ENCODE measurements around the gene RBKS. TPM values are rescaled to one million over a fixed set of nuclear protein-coding genes. Genes with fewer than 3 reads are reported as not detected.
A peak's percentile ranks its signal among the peaks of the same experiment; 100 is the strongest.

RBKS gene
- polyA plus RNA-seq, 6 donors from 2014 or later = 2.2 to 5.3 (median 3.5) TPM

GRCh38 chr2:27795868-27796277 is 94.3 kb downstream of the RBKS start:
- no peaks in the 10 kb centered on the region for H3K4me1 Mint-ChIP-seq
- H3K4me3 Mint-ChIP-seq = no peak overlapping the region
- no peak for ATAC-seq (ENCODE audit: low read depth in 2 of 2)
- H3K27me3 Mint-ChIP-seq = no peaks in the 10 kb centered on the region
- DNase-seq = no peak
- H3K27ac Mint-ChIP-seq = peak overlapping the region in 1 of 6 donors; percentile 26
- no peaks in the 10 kb centered on the region for H3K36me3 Mint-ChIP-seq
- H3K9me3 Mint-ChIP-seq = no peaks in the 10 kb centered on the region

- H3K27me3 Mint-ChIP-seq = no peaks in the 10 kb centered on the region
- H3K4me3 Mint-ChIP-seq = no peak overlapping the region
- peak overlapping the region in 3 of 6 donors; percentile 26 to 34 (median 31) for H3K27ac Mint-ChIP-seq
- ATAC-seq (ENCODE audit: low read depth in 2 of 2) (no peak), DNase-seq (no peak)
- H3K9me3 Mint-ChIP-seq = no peaks in the 10 kb centered on the region
- no peaks in the 10 kb centered on the region for H3K4me1 Mint-ChIP-seq
- H3K36me3 Mint-ChIP-seq = no peaks in the 10 kb centered on the region
These were observed 94.9 kb downstream of the RBKS start for GRCh38 chr2:27795093-27795834.

- no peaks in the 10 kb centered on the region for H3K27me3 Mint-ChIP-seq
- H3K4me3 Mint-ChIP-seq = no peak overlapping the region
- ATAC-seq (ENCODE audit: low read depth in 2 of 2) (no peak), DNase-seq (no peak)
- H3K36me3 Mint-ChIP-seq = no peaks in the 10 kb centered on the region
- no peaks in the 10 kb centered on the region for H3K4me1 Mint-ChIP-seq
- H3K27ac Mint-ChIP-seq = no peak overlapping the region
- no peaks in the 10 kb centered on the region for H3K9me3 Mint-ChIP-seq
These were observed 97.4 kb downstream of the RBKS start for GRCh38 chr2:27792759-27793158.

GRCh38 chr2:27790796-27791195 is 99.4 kb downstream of the RBKS start:
- ATAC-seq (ENCODE audit: low read depth in 2 of 2) = no peak
- no peaks in the 10 kb centered on the region for H3K36me3 Mint-ChIP-seq

GRCh38 chr2:27782701-27783100 is 107.5 kb downstream of the RBKS start:
- Mint-ChIP-seq H3K27me3 (no peaks in the 10 kb centered on the region), H3K4me1 (peaks cover 5 to 9% (median 7%) of the 10 kb centered on the region in 3 donors)
- no peak for ATAC-seq (ENCODE audit: low read depth in 2 of 2)

More at GRCh38 chr2:27790796-27791195, 99.4 kb downstream of the RBKS start:
- no peaks in the 10 kb centered on the region for H3K4me1 Mint-ChIP-seq
- DNase-seq = no peak
- no peak overlapping the region for H3K4me3 Mint-ChIP-seq
- H3K27ac Mint-ChIP-seq = no peak overlapping the region
- no peaks in the 10 kb centered on the region for H3K9me3 Mint-ChIP-seq
- H3K27me3 Mint-ChIP-seq = no peaks in the 10 kb centered on the region

GRCh38 chr2:27781496-27781895 is 108.7 kb downstream of the RBKS start:
- no peaks in the 10 kb centered on the region for H3K27me3 Mint-ChIP-seq
- H3K4me3 Mint-ChIP-seq = no peak overlapping the region
- no peaks in the 10 kb centered on the region for H3K9me3 Mint-ChIP-seq
- no peak overlapping the region for H3K27ac Mint-ChIP-seq
- H3K4me1 Mint-ChIP-seq = peaks cover 5 to 9% (median 7%) of the 10 kb centered on the region in 3 donors
- peaks cover 4 to 15% of the 10 kb centered on the region in 2 donors for H3K36me3 Mint-ChIP-seq
- ATAC-seq (ENCODE audit: low read depth in 2 of 2) = no peak
- DNase-seq = no peak

More at GRCh38 chr2:27782701-27783100, 107.5 kb downstream of the RBKS start:
- Mint-ChIP-seq H3K27ac (no peak overlapping the region), H3K9me3 (no peaks in the 10 kb centered on the region), H3K36me3 (peaks cover 4 to 15% of the 10 kb centered on the region in 2 donors), H3K4me3 (no peak overlapping the region)
- DNase-seq = no peak

GRCh38 chr2:27779417-27780055 is 110.7 kb downstream of the RBKS start:
- H3K36me3 Mint-ChIP-seq = peaks cover 4 to 16% of the 10 kb centered on the region in 2 donors
- no peaks in the 10 kb centered on the region for H3K9me3 Mint-ChIP-seq
- DNase-seq (no peak), ATAC-seq (ENCODE audit: low read depth in 2 of 2) (no peak)
- H3K4me1 Mint-ChIP-seq = peaks cover 8 to 15% (median 10%) of the 10 kb centered on the region in 3 donors
- no peak overlapping the region for H3K4me3 Mint-ChIP-seq
- no peaks in the 10 kb centered on the region for H3K27me3 Mint-ChIP-seq
- peak overlapping the region in 3 of 6 donors; percentile 18 to 43 (median 33) for H3K27ac Mint-ChIP-seq

- Mint-ChIP-seq H3K9me3 (no peaks in the 10 kb centered on the region), H3K4me1 (peaks cover 24 to 42% (median 35%) of the 10 kb centered on the region in 3 donors), H3K27ac (peak overlapping the region in 1 of 6 donors; percentile 36), H3K27me3 (no peaks in the 10 kb centered on the region), H3K36me3 (peaks cover 4 to 20% of the 10 kb centered on the region in 2 donors), H3K4me3 (peak overlapping the region in 1 of 8 donors; percentile 45)
- ATAC-seq (ENCODE audit: low read depth in 2 of 2) (no peak), DNase-seq (no peak)
These were observed 113.5 kb downstream of the RBKS start for GRCh38 chr2:27776696-27777095.

GRCh38 chr2:27776097-27776496 is 114.1 kb downstream of the RBKS start:
- H3K4me1 Mint-ChIP-seq = peaks cover 26 to 48% (median 41%) of the 10 kb centered on the region in 3 donors
- ATAC-seq (ENCODE audit: low read depth in 2 of 2) = no peak
- H3K27me3 Mint-ChIP-seq = no peaks in the 10 kb centered on the region
- DNase-seq = no peak
- peaks cover 4 to 20% of the 10 kb centered on the region in 2 donors for H3K36me3 Mint-ChIP-seq
- H3K9me3 Mint-ChIP-seq = peaks cover 0 to under 1% (median 0%) of the 10 kb centered on the region in 7 donors
- H3K27ac Mint-ChIP-seq = peak overlapping the region in 1 of 6 donors; percentile 36
- H3K4me3 Mint-ChIP-seq = peak overlapping the region in 1 of 8 donors; percentile 12

GRCh38 chr2:27773959-27774358 is 116.2 kb downstream of the RBKS start:
- peaks cover 0 to 10% (median 8%) of the 10 kb centered on the region in 3 donors for H3K27me3 Mint-ChIP-seq
- H3K4me3 Mint-ChIP-seq = peak overlapping the region in 3 of 8 donors; percentile 42 to 99 (median 44)
- peaks cover 0 to 12% of the 10 kb centered on the region in 2 donors for H3K36me3 Mint-ChIP-seq
- H3K27ac Mint-ChIP-seq = peak overlapping the region in 2 of 6 donors; percentile 45 to 71
- ATAC-seq (ENCODE audit: low read depth in 2 of 2) = no peak
- peaks cover 29 to 52% (median 44%) of the 10 kb centered on the region in 3 donors for H3K4me1 Mint-ChIP-seq
- H3K9me3 Mint-ChIP-seq = peaks cover 0 to 2% (median 0%) of the 10 kb centered on the region in 7 donors
- no peak for DNase-seq

- Mint-ChIP-seq H3K9me3 (peaks cover 0 to 2% (median 0%) of the 10 kb centered on the region in 7 donors), H3K27ac (peak overlapping the region in 3 of 6 donors; percentile 22 to 45 (median 33)), H3K4me1 (peaks cover 24 to 44% (median 38%) of the 10 kb centered on the region in 3 donors), H3K27me3 (peaks cover 5 to 21% (median 18%) of the 10 kb centered on the region in 3 donors), H3K4me3 (peak overlapping the region in 7 of 8 donors; percentile 44 to 99 (median 99)), H3K36me3 (peaks cover 0 to 5% of the 10 kb centered on the region in 2 donors)
- no peak for ATAC-seq (ENCODE audit: low read depth in 2 of 2)
- DNase-seq = no peak
These were observed 117.4 kb downstream of the RBKS start for GRCh38 chr2:27772804-27773203.

GRCh38 chr2:27771548-27772335 is 118.4 kb downstream of the RBKS start, which contains the start of gene MRPL33:
Gene MRPL33 (plus strand): TSS chr2:27771719. CDS start chr2:27771778, 59 bp downstream.
- DNase-seq = peak; percentile 85
- Mint-ChIP-seq H3K4me1 (peaks cover 24 to 44% (median 38%) of the 10 kb centered on the region in 3 donors), H3K4me3 (peak within 1 kb of the TSS; percentile 98 to 100 (median 99)), H3K27me3 (peaks cover 12 to 26% (median 24%) of the 10 kb centered on the region in 3 donors), H3K27ac (peak within 1 kb of the TSS; percentile 99 to 100 (median 99)), H3K9me3 (peaks cover 0 to 2% (median 0%) of the 10 kb centered on the region in 7 donors), H3K36me3 (peaks cover 0 to 4% of the 10 kb centered on the region in 2 donors)
- peak; percentile 91 to 93 for ATAC-seq (ENCODE audit: low read depth in 2 of 2)

- peak overlapping the region; percentile 99 to 100 (median 99) for H3K27ac Mint-ChIP-seq
- peak; percentile 24 to 35 for ATAC-seq (ENCODE audit: low read depth in 2 of 2)
- DNase-seq = no peak
- H3K4me3 Mint-ChIP-seq = peak overlapping the region; percentile 98 to 100 (median 99)
- peaks cover 0 to 2% (median 0%) of the 10 kb centered on the region in 7 donors for H3K9me3 Mint-ChIP-seq
- peaks cover 12 to 29% (median 28%) of the 10 kb centered on the region in 3 donors for H3K27me3 Mint-ChIP-seq
- H3K4me1 Mint-ChIP-seq = peaks cover 26 to 45% (median 41%) of the 10 kb centered on the region in 3 donors
- H3K36me3 Mint-ChIP-seq = peaks cover 0 to 4% of the 10 kb centered on the region in 2 donors
These were observed 119.0 kb downstream of the RBKS start for GRCh38 chr2:27771202-27771547.
